ENCODE data around the gene LTB. TPM values are rescaled to one million over a fixed set of nuclear protein-coding genes. Genes with fewer than 3 reads are reported as not detected.

The LTB gene
- total RNA-seq, 1 experiment from 2014 or later, result not detected

DNA sequence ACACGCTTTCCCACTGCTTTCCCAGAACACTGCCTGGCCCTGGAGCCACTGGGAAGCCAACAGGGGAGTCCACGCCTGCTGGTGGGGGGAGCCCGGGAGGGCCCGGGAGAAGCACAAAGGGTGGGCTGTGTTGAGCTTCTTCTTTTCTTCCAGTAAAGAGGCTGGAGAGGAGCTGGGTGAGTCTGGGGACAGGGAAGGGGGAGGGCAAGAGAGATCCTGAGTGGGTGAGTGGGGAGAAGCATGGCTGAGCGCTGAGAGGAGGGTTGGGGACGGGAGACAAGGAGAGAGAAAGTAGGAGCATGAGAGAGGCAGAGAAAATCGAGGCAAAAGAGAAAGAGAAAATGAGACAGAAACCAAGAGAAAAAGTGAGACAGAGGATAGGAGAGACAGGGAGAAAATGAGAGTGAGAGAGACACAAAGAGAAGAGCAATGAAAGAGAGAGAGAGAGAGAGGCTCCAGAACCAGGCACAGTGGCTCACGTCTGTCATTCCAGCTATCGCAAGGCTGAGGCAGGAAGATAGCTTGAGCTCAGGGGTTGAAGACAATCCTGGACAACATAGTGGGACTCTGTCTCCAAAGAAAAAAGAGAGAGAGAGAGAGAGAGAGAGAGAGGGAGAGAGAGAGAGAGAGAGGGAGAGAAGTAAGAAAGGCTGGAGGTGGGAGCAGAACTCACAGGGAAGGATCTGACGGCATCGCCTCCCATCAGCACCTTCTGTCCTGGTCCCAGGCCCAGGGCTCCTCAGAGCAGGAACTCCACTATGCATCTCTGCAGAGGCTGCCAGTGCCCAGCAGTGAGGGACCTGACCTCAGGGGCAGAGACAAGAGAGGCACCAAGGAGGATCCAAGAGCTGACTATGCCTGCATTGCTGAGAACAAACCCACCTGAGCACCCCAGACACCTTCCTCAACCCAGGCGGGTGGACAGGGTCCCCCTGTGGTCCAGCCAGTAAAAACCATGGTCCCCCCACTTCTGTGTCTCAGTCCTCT, 5.9 kb upstream of the LTB start:
- CTCF ChIA-PET, result no interaction called here
- Histone ChIP-seq H3K4me3 (ENCODE audit: low read depth, low read length, poor library complexity, severe bottlenecking) (no peak overlapping the region), H3K4me1 (ENCODE audit: insufficient read depth, low read length, poor library complexity, severe bottlenecking) (peaks cover 4% of the 10 kb centered on the region), H3K27ac (ENCODE audit: low read depth, low read length, poor library complexity, severe bottlenecking) (no peak overlapping the region), H3K36me3 (ENCODE audit: insufficient read depth, low read length, poor library complexity, severe bottlenecking) (no peaks in the 10 kb centered on the region), H3K9me3 (ENCODE audit: low read depth, low read length, poor library complexity, severe bottlenecking) (no peaks in the 10 kb centered on the region), H3K27me3 (replicated peaks; ENCODE audit: insufficient read depth, low read depth, low read length, poor library complexity) (no peaks in the 10 kb centered on the region)
- TF ChIP-seq, protein P1, sequence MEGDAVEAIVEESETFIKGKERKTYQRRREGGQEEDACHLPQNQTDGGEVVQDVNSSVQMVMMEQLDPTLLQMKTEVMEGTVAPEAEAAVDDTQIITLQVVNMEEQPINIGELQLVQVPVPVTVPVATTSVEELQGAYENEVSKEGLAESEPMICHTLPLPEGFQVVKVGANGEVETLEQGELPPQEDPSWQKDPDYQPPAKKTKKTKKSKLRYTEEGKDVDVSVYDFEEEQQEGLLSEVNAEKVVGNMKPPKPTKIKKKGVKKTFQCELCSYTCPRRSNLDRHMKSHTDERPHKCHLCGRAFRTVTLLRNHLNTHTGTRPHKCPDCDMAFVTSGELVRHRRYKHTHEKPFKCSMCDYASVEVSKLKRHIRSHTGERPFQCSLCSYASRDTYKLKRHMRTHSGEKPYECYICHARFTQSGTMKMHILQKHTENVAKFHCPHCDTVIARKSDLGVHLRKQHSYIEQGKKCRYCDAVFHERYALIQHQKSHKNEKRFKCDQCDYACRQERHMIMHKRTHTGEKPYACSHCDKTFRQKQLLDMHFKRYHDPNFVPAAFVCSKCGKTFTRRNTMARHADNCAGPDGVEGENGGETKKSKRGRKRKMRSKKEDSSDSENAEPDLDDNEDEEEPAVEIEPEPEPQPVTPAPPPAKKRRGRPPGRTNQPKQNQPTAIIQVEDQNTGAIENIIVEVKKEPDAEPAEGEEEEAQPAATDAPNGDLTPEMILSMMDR (conservative IDR thresholded peaks at IDR 0.05; ENCODE audit: low read depth, low read length), result no peak
- no peak for TF ChIP-seq EZH2 (IDR thresholded peaks at IDR 0.05; ENCODE audit: borderline replicate concordance, low read depth, low read length, poor library complexity, severe bottlenecking)
- no peak for DNase-seq (ENCODE audit: low spot score)
- intact Hi-C loops (cut with micrococcal nuclease; ENCODE audit: unreplicated experiment), result no loop called here
- no TSS peak for BruUV-seq (replicated peaks)
- POLR2A ChIA-PET (ENCODE audit: low non-redundant PET), result no interaction called here

DNA sequence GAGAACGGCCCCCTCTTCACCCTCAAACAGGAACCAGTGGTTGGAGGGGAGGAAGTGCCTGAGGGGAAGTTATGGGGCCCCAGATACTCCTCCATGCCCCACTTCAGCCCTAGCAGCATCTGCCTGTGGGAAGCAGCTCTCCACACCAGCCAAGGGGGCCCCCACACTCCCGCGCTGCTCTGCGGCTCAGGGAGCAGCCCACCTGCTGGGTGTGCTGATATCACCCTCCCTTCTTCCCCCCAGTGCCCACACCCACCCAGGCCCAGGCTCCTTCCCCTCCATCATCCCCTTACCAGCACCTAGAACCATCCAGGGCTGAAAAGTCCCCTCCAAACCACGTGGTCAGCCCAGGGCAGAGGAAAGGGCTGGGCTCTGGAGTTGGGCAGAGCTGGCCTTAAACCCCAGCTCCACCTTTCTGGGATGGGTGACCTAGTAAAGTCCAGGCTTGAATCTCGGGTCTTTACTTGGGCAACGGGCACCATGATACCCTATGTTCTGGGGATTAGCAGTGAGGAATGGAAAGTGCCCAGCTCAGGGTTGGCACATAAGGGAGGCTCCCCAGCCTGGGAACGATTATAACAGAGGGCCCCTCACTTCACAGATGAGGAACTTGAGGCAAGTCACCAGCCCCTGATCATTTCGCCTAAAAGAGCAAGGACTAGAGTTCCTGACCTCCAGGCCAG, 4.5 kb upstream of the LTB start:
- no peak overlapping the region for H3K27ac ChIP-seq (ENCODE audit: low read depth, low read length, poor library complexity, severe bottlenecking)
- intact Hi-C loops (cut with micrococcal nuclease; ENCODE audit: unreplicated experiment), result no loop called here
- no peaks in the 10 kb centered on the region for H3K9me3 ChIP-seq (ENCODE audit: low read depth, low read length, poor library complexity, severe bottlenecking)
- CTCF ChIA-PET, result interaction anchor here (1.2 kb wide), 1 partner anchor 12 kb away, joined by 6 read pairs; no protein-coding TSS in a partner anchor
- H3K4me3 ChIP-seq (ENCODE audit: low read depth, low read length, poor library complexity, severe bottlenecking), result no peak overlapping the region
- TF ChIP-seq EZH2 (IDR thresholded peaks at IDR 0.05; ENCODE audit: borderline replicate concordance, low read depth, low read length, poor library complexity, severe bottlenecking), result no peak
- TF ChIP-seq, protein P1 (conservative IDR thresholded peaks at IDR 0.05; ENCODE audit: low read depth, low read length), result no peak
- peaks cover 4% of the 10 kb centered on the region for H3K4me1 ChIP-seq (ENCODE audit: insufficient read depth, low read length, poor library complexity, severe bottlenecking)
- no peak for DNase-seq (ENCODE audit: low spot score)
- no TSS peak for BruUV-seq (replicated peaks)
- H3K36me3 ChIP-seq (ENCODE audit: insufficient read depth, low read length, poor library complexity, severe bottlenecking), result no peaks in the 10 kb centered on the region
- POLR2A ChIA-PET (ENCODE audit: low non-redundant PET), result no interaction called here
- no peaks in the 10 kb centered on the region for H3K27me3 ChIP-seq (replicated peaks; ENCODE audit: insufficient read depth, low read depth, low read length, poor library complexity)

DNA sequence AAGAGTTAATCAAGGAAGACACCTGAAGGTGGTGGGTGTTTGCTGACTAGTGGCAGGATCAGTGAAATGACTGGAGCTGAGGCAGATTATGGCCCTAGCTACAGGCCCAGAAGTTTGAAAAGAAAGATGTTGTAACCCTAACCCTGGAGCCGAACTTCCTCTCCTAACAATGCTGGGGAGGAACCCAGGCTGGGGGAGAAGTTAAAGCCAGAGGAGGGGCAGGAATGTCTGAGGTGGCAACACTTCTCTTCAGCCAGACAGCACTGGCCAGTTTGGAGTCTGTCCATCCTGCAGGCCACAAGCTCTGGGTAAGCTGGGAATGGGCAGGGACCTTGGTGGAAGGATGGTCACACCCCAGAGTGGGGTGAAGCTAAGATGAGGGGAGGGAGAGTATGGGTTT, 3.8 kb upstream of the LTB start, which contains the start of gene LST1:
Gene LST1 (plus strand): TSS at position 270 of the 400 bp plus-strand sequence. CDS start 1,023 bp downstream, outside the sequence.
- CTCF ChIA-PET, result interaction anchor here (1.2 kb wide), 1 partner anchor 12 kb away, joined by 6 read pairs; no protein-coding TSS in a partner anchor
- Histone ChIP-seq H3K4me1 (ENCODE audit: insufficient read depth, low read length, poor library complexity, severe bottlenecking) (peaks cover 4% of the 10 kb centered on the region), H3K9me3 (ENCODE audit: low read depth, low read length, poor library complexity, severe bottlenecking) (no peaks in the 10 kb centered on the region), H3K4me3 (ENCODE audit: low read depth, low read length, poor library complexity, severe bottlenecking) (no peak within 1 kb of the TSS), H3K27me3 (replicated peaks; ENCODE audit: insufficient read depth, low read depth, low read length, poor library complexity) (no peaks in the 10 kb centered on the region), H3K27ac (ENCODE audit: low read depth, low read length, poor library complexity, severe bottlenecking) (no peak within 1 kb of the TSS), H3K36me3 (ENCODE audit: insufficient read depth, low read length, poor library complexity, severe bottlenecking) (no peaks in the 10 kb centered on the region)
- no peak for DNase-seq (ENCODE audit: low spot score)
- no TSS peak for BruUV-seq (replicated peaks)
- TF ChIP-seq, protein P1 (conservative IDR thresholded peaks at IDR 0.05; ENCODE audit: low read depth, low read length), result no peak
- no peak for TF ChIP-seq EZH2 (IDR thresholded peaks at IDR 0.05; ENCODE audit: borderline replicate concordance, low read depth, low read length, poor library complexity, severe bottlenecking)
- intact Hi-C loops (cut with micrococcal nuclease; ENCODE audit: unreplicated experiment), result no loop called here
- POLR2A ChIA-PET (ENCODE audit: low non-redundant PET), result no interaction called here

Measured in A673 (cell line).